ENCODE measurements around the gene KCNK7. TPM values are rescaled to one million over a fixed set of nuclear protein-coding genes. Genes with fewer than 3 reads are reported as not detected.

KCNK7 gene
- total RNA-seq, 2 donors from 2014 or later, result 0.39 TPM; not detected in 1

DNA sequence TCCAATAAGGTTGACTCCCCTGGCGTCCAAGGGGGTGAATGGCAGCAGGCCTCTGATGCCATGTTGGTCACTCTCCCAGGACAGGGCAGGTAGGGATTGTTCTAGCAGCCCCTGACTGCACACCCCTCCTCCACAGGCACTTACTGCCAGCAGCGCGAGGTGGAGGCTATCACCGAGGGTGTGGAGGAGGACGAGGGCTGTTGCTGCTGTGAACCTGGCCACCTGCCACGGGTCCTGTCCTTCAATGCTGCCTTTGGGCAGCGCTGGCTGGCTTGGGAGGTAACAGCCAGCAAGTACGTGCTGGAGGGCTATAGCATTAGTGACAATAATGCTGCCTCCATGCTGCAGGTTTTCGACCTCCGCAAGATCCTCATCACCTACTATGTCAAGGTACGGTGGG, 34.6 kb upstream of the KCNK7 start:
- H3K9me3 ChIP-seq, result no peaks in the 10 kb centered on the region
- H3K4me1 ChIP-seq, result peaks cover 0 to 9% of the 10 kb centered on the region in 2 donors
- TF ChIP-seq, protein P1, sequence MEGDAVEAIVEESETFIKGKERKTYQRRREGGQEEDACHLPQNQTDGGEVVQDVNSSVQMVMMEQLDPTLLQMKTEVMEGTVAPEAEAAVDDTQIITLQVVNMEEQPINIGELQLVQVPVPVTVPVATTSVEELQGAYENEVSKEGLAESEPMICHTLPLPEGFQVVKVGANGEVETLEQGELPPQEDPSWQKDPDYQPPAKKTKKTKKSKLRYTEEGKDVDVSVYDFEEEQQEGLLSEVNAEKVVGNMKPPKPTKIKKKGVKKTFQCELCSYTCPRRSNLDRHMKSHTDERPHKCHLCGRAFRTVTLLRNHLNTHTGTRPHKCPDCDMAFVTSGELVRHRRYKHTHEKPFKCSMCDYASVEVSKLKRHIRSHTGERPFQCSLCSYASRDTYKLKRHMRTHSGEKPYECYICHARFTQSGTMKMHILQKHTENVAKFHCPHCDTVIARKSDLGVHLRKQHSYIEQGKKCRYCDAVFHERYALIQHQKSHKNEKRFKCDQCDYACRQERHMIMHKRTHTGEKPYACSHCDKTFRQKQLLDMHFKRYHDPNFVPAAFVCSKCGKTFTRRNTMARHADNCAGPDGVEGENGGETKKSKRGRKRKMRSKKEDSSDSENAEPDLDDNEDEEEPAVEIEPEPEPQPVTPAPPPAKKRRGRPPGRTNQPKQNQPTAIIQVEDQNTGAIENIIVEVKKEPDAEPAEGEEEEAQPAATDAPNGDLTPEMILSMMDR (IDR thresholded peaks at IDR 0.05), result no peak
- H3K36me3 ChIP-seq, result peaks cover 93% of the 10 kb centered on the region
- no peak overlapping the region for H3K4me3 ChIP-seq
- no peak overlapping the region for H3K27ac ChIP-seq
- DNase-seq (ENCODE audit: low spot score), result no peak
- no peaks in the 10 kb centered on the region for H3K27me3 ChIP-seq

- no peak for DNase-seq (ENCODE audit: low spot score)
- H3K27me3 ChIP-seq, result no peaks in the 10 kb centered on the region
- H3K9me3 ChIP-seq, result no peaks in the 10 kb centered on the region
- no peak overlapping the region for H3K4me3 ChIP-seq
- H3K36me3 ChIP-seq, result peaks cover 93% of the 10 kb centered on the region
- H3K4me1 ChIP-seq, result peaks cover 0 to 9% of the 10 kb centered on the region in 2 donors
- no peak overlapping the region for H3K27ac ChIP-seq
- TF ChIP-seq, protein P1 (IDR thresholded peaks at IDR 0.05), result no peak
These were observed 34.0 kb upstream of the KCNK7 start for GRCh38 chr11:65629579-65629978.

DNA sequence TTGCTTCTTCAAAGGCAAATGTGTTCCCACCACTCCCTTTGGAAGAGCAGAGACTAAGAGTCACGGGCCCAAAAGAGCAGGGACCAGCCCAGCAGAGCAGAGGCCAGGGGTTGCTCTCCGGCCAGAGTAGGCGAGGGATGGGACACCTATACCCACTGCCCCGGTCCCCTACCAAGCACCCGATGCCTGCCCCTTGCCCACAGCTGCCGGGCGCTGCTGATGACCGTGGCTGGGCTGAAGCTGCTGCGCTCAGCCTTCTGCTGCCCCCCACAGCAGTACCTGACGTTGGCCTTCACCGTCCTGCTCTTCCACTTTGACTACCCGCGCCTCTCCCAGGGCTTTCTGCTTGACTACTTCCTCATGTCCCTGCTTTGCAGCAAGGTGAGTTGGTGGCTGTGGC, 31.6 kb upstream of the KCNK7 start:
- DNase-seq (ENCODE audit: low spot score), result no peak
- H3K27ac ChIP-seq, result no peak overlapping the region
- no peak overlapping the region for H3K4me3 ChIP-seq
- no peaks in the 10 kb centered on the region for H3K9me3 ChIP-seq
- TF ChIP-seq, protein P1 (IDR thresholded peaks at IDR 0.05), result no peak
- peaks cover 85% of the 10 kb centered on the region for H3K36me3 ChIP-seq
- H3K4me1 ChIP-seq, result peaks cover 0 to 9% of the 10 kb centered on the region in 2 donors
- no peaks in the 10 kb centered on the region for H3K27me3 ChIP-seq

GRCh38 chr11:65625628-65626342, 30.2 kb upstream of the KCNK7 start:
- H3K4me3 ChIP-seq, result no peak overlapping the region
- H3K4me1 ChIP-seq, result peaks cover 0 to 9% of the 10 kb centered on the region in 2 donors
- peaks cover 79% of the 10 kb centered on the region for H3K36me3 ChIP-seq
- DNase-seq (ENCODE audit: low spot score), result no peak
- H3K27ac ChIP-seq, result no peak overlapping the region
- H3K9me3 ChIP-seq, result no peaks in the 10 kb centered on the region
- TF ChIP-seq, protein P1 (IDR thresholded peaks at IDR 0.05), result peak; percentile 20 to 75
- H3K27me3 ChIP-seq, result no peaks in the 10 kb centered on the region

GRCh38 chr11:65624931-65625627, 29.5 kb upstream of the KCNK7 start:
- H3K36me3 ChIP-seq, result peaks cover 79% of the 10 kb centered on the region
- no peaks in the 10 kb centered on the region for H3K27me3 ChIP-seq
- peaks cover 0 to 9% of the 10 kb centered on the region in 2 donors for H3K4me1 ChIP-seq
- TF ChIP-seq, protein P1 (IDR thresholded peaks at IDR 0.05), result no peak
- no peak overlapping the region for H3K4me3 ChIP-seq
- no peaks in the 10 kb centered on the region for H3K9me3 ChIP-seq
- H3K27ac ChIP-seq, result no peak overlapping the region
- no peak for DNase-seq (ENCODE audit: low spot score)

Measured in right atrium auricular region (tissue), 2 donors.